Measurements from ENCODE around the gene PTPRN2. TPM values are rescaled to one million over a fixed set of nuclear protein-coding genes. Genes with fewer than 3 reads are reported as not detected.

Gene PTPRN2
- total and polyA plus RNA-seq, 9 of the 15 experiments (the other 6 are each of a cell fraction or from before 2014, with no cell fraction given) = not detected

GRCh38 chr7:157610671-157611295 is 976.8 kb downstream of the PTPRN2 start:
- H3K79me2 ChIP-seq (ENCODE audit: control insufficient read depth, insufficient read depth, low read length) = no peaks in the 10 kb centered on the region
- no peak overlapping the region for H3K4me3 ChIP-seq
- in situ Hi-C loops (cut with MboI) = no loop called here
- no TSS peak for BruUV-seq (replicated peaks)
- no peak for DNase-seq (ENCODE audit: extremely low read depth in 1 of 4, low spot score in 3 of 4)
- ATAC-seq = no peak
- ChIA-PET CTCF (ENCODE audit: low intra/inter-chr PET ratio) (no interaction called here), POLR2A (interaction anchor here (1.3 to 1.5 kb wide), 2 partner anchors 10 to 31 kb away, joined by 3 to 4 read pairs; no protein-coding TSS in a partner anchor)
- TF ChIP-seq MTA1 (IDR thresholded peaks at IDR 0.05; ENCODE audit: borderline replicate concordance) = no peak
- TF ChIP-seq ZFPM2 (CRISPR knock-in tag; IDR thresholded peaks at IDR 0.05) = no peak
- TF ChIP-seq RNF2 (IDR thresholded peaks at IDR 0.05) = no peak
- TF ChIP-seq ASH1L (IDR thresholded peaks at IDR 0.05; ENCODE audit: borderline replicate concordance, low read depth, partially characterized antibody) = no peak
- TF ChIP-seq ZBTB11 (CRISPR knock-in tag; IDR thresholded peaks at IDR 0.05) = no peak
- no peak for TF ChIP-seq ZC3H4 (CRISPR knock-in tag; IDR thresholded peaks at IDR 0.05; ENCODE audit: borderline replicate concordance)
- no peak for TF ChIP-seq HMBOX1 (IDR thresholded peaks at IDR 0.05)
- no peak for TF ChIP-seq ZFX (CRISPR knock-in tag; IDR thresholded peaks at IDR 0.05)
- no peak for TF ChIP-seq LCOR (CRISPR knock-in tag; IDR thresholded peaks at IDR 0.05)
- TF ChIP-seq GMEB1 (CRISPR knock-in tag; IDR thresholded peaks at IDR 0.05) = no peak
- no peak for TF ChIP-seq SUPT5H (IDR thresholded peaks at IDR 0.05)
- H3K36me3 ChIP-seq (ENCODE audit: control insufficient read depth, insufficient read depth, low read length) = no peaks in the 10 kb centered on the region
- H3K9me1 ChIP-seq (ENCODE audit: control insufficient read depth, insufficient read depth, low read length) = no peaks in the 10 kb centered on the region
- intact Hi-C loops (cut with micrococcal nuclease) = no loop called here
- H3K27me3 ChIP-seq (ENCODE audit: control insufficient read depth in 2 of 2, insufficient read depth in 2 of 2, low read length in 2 of 2) = peaks cover 75 to 94% of the 10 kb centered on the region in 2 experiments
- WGBS (ENCODE audit: insufficient coverage, low coverage, missing lambda C conversion rate) = 2% methylated on average over 17 of the region's 17 CpGs
- no peak overlapping the region for H3K4me2 ChIP-seq (ENCODE audit: insufficient read depth, low read length)
- H3K4me1 ChIP-seq (replicated peaks in 1 of 2; ENCODE audit: control insufficient read depth in 2 of 2, insufficient read depth in 2 of 2, low read length in 2 of 2) = peaks cover 0 to 25% of the 10 kb centered on the region in 2 experiments; a peak in 1 of 5 replicates
- H3K9ac ChIP-seq (ENCODE audit: insufficient read depth in 1 of 2, low read depth in 2 of 2, low read length in 2 of 2) = no peak overlapping the region
- H2AFZ ChIP-seq (ENCODE audit: low read depth, low read length) = no peak overlapping the region
- peaks cover 14% of the 10 kb centered on the region; the same call in 1 of the 2 replicates for H4K20me1 ChIP-seq (replicated peaks; ENCODE audit: control insufficient read depth, insufficient read depth, low read length)
- no peaks in the 10 kb centered on the region for H3K9me3 ChIP-seq (replicated peaks; ENCODE audit: control insufficient read depth, insufficient read depth, low read depth, low read length)
- no peak overlapping the region for H3K27ac ChIP-seq (ENCODE audit: extremely low read depth, low read depth, low read length)
- no peak for FAIRE-seq
